DMS 273 treated with DMSO at 0.1 percent for 48 hours (cell line): ENCODE results near the gene FAM120AOS.

ENCODE experiments used
- DNase-seq: peaks from one replicate; lab custom pipeline; 2025; lab: John Stamatoyannopoulos, UW

The FAM120AOS gene

DNA sequence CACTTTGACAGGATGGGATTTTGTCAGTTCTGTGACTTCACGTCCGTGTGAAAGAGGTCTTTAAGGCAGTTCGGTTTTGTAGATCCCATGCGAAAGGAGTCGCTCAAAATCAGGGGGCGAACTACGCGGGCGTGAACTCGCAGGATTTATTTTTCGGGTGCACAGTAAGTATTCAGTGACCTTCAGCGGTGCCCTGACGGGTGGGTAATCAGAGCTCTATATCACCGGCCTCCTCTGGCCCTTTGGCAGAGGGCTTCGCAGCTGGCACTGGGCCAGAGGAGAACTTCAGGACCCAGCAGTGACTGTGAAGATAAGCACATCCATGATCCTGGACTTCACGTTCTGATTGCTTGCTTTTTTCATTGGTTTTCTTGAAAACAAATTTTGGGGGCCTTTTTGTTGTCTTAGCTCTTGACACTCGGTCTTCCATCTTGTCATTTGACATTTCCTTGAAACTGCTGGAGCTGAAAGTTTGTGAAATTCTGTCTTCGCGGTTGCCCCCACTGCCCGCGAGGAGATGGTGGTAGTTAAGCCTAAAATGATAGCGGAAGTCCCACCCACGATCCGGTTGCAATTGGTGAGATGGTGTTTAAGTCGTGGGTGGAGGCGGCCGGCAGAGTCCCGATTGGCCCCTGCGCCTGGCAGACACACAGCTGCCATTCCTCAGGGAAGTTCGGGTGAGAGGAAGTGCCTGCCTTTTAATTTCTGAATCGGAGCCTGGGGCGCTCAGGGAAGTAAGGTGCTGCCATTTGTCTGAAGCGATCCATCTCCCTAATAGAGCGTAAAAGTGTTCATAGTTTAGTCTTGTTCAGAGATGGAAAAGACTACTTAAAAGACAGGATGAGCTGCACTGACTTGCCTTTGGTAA is at the start of gene FAM120AOS:
Gene FAM120AOS (minus strand): TSS at position 535 of the 868 bp plus-strand sequence. CDS start 872 bp downstream, outside the sequence.
- DNase-seq = peak; percentile 89

DNA sequence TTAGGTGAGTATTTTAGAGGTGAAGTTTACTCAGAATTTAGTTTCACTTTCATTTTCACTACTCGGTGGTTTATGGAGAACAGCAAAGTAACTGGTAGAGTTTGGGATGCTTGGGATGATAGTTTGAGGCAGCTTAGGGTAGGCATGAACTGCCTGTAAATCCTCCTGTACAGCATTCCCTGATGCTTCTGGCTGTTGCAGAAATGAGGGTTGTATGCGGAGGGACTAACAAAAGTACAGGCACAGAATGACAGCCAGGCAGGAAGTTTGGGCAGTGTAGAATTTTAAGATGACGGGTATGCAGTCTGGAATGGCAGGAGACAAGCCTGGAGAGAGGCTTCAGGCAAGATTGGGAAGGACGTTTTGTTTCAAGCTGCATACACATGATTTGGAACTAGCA is 48.0 kb upstream of the FAM120AOS start:
- no peak for DNase-seq

DNA sequence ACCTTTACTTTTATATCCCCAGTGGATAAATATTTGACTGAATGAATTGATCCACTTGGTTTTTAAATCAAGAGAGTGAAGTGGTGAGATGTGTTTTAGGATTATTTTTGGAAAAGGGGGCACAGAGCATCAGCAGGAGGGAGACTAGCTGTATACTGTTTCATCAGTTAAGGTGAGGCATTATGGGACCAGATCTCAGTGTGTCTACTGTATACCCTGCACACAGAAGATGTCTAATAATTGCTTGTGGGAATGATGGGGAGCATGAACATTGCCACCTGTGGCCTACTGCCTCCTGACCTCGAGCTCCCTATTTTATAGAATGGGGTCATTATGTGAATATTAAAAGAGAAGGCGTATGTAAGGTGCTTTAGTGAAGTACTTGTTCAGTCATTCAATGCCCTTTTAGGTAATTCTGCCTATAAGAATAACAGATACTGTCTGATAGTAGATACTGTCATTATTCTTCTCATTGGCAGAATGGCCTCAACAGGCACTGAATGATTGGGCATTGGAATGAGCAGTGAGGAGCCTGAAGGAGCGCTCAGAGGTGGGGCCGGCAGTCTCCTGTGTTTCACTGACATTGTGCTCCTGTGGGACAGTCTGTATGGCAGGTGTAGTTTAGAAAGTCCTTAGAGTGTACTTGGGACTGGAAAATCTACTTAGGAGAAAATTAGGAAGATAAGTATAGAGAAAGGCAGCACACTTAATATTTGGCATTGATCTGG is 47.4 kb upstream of the FAM120AOS start:
- no peak for DNase-seq

DNA sequence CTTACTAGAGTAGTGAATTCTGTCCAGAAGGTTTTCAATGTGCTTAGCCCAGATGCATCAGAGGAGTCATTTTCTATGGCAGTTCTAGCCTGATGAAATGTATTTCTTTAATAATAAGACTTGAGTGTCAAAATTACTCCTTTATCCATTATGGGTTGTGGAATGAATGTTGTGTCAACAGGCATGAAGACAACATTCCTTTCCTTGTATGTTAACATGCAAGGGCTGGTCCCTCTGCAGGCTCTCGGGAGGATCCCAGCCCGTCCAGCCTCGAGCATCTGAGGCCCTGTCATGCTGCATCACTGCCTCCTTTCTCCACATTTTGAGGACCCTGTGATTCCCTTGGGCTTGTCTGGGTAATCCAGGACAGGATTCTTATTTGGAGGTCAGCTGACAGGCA is 42.9 kb upstream of the FAM120AOS start:
- no peak for DNase-seq

DNA sequence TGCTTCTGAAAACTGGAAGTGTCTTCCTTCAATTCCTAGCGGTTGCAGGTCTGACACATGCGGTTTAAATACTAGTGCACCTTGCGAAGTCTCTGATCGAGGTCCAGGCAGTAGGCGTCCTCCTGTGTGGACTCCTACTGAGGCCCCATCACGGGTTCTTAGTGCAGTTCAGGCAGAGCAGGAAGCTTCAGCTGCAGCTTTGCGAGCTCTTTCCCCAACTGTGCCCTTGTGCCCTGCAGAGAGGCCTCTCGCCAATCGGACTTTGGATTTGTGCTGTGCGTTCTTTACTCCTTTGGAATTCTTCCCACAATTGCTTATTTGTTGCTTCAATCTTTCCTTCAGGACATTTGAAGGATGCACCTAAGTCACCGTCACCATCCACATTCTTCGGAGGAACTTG is 40.6 kb upstream of the FAM120AOS start:
- no peak for DNase-seq

DNA sequence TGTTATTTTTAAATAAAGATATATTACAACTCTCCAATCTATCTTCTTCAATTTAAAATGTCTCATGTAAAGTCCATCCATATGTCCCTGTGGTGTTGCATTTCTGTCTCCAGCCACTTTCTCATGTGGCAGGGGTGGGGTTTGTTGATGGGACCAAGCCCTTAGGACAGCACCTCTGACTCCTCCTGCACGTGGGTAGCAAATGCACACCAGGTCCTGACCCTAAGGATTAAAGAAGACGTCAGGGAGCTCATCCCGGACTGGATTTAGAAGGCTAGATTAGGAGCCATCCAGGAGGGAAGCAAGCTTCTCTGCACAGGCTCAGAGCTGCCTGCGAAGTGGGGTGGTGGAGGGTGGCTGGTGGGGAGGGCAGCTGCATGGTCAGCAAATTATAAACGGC is 38.9 kb upstream of the FAM120AOS start:
- DNase-seq = no peak

DNA sequence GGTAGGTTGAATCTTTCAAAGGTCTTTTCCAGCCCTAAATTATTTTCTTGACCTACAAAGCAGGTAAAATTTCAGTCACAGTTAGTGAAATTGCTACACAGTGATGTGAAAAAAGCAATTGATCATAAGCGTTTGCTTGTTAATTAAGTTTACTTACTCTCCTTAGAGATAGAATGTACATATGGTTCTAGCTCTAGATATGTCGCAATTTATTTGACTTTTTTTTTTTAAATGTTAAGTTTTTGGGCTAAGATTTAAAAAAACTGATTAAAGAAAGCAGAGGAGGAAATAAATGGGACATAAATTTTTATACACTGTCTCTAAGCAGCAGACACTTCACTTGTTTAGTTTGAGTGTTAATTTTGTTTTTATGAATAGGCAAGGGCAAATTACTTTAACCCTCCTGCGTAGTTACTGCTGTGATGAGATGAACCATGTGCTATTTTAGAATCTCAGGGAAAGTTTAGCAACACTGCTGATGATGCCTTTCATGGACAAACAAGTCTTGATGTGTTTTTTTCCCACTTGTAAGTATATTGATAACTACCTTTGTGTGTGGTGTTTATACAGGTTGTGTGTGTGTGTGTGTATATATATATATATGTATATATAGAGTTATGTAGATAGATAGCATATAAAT is 38.3 kb upstream of the FAM120AOS start:
- DNase-seq = no peak

DNA sequence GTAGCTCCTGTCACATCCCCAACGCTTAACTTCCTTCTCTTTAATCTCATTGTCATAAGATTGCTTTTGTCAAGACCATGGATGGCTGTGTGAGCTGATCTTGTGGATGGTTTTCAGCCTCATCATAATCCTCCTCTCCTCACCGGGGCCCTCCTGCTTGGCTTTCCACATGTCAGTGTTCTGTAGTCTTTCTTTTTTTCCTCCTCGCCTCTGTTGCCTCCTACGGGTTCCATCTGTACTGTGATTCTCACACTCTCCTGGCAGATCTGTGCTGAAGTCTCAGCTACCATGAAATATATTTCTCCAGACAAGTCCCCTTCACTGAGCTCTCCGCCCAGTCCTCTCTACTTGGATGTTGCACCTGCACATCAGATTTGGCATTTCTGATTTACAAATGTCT is 34.9 kb upstream of the FAM120AOS start:
- no peak for DNase-seq

DNA sequence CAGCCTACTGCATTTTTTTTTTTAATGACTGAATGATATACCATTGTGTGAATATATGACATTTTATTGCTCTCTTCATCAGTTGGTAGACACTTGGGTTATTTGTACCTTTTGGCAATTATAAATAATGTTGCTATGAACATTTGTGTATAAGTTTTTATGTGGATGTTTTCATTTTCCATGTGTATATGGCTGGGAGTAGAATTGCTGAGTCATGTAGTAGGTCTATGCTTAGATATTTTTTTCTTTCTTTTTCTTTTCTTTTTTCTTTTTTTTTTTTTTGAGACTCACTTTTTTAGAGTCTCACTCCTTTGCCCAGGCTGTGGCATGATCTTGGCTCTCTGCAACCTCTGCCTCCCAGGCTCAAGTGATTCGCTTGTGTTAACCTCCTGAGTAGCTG is 32.9 kb upstream of the FAM120AOS start:
- no peak for DNase-seq

DNA sequence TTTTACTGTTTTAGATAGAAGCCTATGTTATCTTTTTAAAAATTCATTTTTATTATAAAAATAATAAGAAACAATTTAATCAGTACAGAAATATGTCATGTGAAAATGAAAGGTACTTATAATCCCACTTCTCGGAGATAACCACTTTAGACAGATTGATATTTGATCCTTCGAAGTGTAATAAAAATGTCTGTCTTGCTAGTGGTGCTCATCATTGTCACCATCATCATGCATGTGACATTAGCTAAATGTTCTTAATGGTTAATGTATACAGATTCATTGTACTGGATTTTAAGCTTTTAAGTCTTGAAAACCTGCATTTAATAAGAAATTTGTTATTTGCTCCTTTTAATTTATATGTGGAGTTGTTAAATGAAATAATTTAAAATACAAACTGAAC is 30.1 kb upstream of the FAM120AOS start:
- no peak for DNase-seq

DNA sequence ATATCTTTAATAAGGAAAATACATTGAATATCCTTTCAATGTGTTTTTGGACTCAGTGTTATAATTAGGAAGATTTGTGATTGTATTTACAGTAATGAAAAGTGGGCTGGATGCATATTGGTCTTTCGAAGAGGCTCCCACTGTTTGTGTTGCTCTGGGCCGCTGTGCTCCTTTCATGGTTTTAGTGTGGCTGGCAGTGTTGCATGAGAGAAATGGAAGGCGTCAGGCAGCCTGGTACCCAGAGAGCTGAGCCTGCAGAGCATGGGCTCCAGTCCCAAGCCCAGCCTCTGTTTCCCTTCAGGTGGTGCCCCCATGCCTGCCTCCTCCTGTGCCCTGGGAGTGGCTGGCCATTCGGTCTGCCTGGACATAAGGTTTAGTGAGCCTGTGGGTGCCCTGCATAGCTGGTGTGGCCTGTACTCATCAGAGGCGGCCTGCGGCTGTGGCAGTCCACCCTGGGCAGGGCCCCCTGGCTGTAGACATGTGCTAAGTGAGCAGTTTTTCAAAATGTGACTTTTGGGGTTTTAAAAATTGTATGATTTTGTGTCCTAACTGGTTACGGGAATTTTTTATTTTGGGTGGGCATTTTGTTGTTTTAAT is 27.4 kb upstream of the FAM120AOS start:
- no peak for DNase-seq

DNA sequence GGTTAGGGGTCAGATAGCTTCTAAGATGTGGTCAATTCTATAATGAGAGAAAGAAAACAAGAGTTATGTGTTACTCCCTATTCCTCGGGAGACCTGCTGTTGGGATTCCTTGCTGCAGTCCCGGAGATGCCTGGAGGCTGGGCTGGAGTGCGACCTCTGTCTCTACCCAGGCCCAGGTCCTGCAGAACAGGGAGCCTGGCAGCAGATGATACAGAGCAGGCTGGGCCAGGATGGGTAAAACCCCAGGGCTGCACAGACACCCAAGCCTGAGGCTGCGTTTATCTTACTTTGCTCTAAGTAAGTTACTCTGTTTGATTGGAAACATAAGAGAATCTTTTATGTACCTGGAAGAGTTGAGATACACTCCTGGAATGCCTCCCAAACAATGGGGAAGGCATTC is 26.9 kb upstream of the FAM120AOS start:
- DNase-seq = no peak

DNA sequence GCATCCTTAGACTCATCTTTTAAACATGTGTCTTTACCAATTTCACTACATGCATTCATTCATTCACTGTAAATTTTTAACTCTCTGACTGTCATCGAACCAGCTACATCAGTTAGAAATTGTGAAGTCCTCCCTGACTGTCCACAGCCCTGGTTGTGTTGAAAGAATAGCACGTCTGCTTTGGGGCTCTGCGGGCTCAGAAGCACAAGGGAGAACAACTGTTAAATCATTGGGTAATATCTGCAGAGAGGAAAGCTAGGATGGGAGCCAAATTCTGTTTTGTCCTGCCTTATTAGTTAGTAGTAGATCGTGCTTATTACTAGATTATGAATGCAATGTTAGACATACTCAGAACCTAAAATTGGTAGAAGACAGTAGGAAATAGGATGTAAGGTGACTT is 26.3 kb upstream of the FAM120AOS start:
- DNase-seq = no peak

DNA sequence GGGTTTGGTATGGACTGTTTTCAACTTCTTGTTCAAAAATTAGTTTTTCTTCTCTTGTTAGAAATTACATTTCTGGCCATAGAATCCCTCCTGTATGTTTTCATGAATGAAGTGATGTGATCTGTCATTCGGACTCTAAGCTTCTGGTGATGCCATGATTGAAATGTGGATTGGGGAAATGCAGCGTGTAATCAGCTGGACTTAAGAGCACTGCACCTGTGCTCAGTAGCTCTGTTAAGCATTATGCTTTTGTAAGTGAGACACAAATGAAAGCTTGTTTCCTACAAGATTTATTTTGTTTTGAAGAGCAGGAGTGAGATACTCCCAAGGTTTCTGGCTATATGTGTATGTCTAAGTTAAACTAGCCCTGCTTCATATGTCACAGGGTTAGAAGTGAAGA is 24.0 kb upstream of the FAM120AOS start:
- DNase-seq = no peak

DNA sequence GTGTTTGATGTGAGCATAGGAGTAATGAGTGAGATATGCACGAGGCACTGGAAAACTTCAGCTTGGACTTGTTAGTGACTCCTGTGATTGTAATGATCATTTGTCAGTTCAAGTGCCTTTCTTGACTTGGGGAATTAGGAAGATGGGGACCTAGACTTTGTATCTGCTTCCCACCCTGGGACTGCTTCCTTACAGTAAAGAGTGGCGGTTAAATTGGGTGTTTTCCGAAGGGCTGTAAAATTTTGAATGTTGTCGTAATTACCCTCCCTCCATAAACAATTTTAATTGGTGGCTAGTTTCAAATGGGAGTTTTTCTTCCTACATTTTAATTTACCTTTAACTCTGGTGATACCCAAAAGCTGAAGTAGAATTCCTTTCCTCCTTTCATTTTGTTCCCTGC is 23.5 kb upstream of the FAM120AOS start:
- no peak for DNase-seq

DNA sequence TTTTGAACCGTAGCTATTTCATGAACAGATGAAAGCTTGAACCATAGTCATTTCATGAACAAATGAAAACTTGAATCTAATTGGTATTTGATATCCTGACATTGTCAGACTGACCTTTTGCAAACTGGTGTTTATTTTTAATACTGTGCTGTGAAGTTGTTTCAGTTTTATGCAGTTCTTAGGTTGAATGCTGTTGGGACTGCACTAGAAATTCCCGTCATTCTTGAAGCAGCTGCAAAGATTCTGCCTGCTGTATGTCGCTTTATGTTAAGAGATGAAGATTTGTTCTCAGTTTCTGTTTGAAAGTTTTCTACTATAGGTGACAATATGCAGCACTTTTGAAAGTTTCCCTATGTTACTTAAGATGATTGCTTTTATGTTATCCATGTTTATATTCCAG is 22.5 kb upstream of the FAM120AOS start:
- no peak for DNase-seq

DNA sequence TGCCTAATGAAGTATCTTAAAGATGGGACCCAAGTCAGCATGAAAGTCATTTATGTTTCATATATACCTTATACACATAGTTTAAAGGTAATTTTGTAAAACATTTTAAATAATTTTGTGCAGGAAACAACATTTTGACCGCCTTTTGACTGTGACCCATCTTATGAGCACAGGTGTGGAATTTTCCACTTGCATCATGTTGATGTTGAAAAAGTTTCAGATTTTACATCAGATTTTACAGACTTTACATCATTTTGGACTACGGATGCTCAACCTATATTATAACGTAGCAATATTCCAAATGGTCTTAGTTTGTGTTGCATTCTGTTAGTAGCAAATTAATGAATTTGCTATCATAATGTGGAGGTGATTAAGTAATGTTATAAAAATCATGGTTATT is 21.7 kb upstream of the FAM120AOS start:
- no peak for DNase-seq

DNA sequence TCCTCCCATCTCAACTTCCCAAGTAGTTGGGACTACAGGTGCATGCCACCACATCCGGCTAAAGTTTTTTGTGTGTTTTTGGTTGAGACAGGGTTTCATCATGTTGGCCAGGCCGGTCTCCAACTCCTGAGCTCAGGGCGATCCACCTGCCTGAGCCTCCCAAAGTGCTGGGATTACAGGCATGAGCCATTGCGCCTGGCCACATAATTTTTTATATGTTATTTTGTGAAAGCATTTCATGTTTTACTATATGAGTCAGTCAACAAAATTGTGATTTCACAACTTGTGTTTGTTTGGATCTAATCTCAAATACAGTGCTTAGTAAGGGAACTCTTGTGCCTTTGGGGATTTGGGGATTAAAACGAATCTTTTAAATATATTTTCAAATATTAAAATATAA is 20.0 kb upstream of the FAM120AOS start:
- DNase-seq = no peak

DNA sequence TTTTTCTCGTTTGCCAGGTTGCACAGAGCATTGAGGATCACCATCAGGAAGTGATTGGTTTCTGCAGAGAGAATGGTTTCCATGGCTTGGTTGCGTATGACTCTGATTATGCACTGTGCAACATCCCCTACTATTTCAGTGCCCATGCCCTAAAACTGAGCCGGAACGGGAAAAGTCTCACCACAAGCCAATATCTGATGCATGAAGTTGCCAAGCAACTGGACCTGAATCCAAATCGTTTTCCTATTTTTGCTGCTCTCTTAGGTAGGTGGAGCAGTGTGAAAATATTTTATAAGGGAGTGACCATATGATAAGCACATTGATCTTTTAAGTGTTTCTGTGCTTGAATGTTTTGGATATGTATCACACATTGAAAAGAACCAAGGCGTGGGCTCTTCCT is 17.7 kb upstream of the FAM120AOS start:
- DNase-seq = no peak

DNA sequence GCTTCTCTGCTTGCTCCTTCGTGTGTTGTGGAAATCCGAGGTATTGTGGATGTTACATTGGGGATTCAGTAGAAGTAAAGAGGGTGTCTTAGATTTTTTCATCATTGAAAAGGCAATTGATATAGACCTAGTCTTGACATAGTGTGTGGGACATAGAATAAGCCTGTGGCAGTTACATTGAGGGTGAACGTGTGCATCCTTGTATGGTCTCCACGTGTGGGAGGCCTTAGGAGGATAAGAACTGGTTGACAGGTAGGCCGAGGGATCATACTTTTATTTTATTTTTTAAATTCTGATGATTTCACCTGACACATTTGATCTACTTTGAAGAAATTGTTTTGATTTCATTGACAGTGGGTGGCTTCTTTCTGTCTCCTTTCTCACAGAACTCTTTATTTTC is 17.0 kb upstream of the FAM120AOS start:
- no peak for DNase-seq

DNA sequence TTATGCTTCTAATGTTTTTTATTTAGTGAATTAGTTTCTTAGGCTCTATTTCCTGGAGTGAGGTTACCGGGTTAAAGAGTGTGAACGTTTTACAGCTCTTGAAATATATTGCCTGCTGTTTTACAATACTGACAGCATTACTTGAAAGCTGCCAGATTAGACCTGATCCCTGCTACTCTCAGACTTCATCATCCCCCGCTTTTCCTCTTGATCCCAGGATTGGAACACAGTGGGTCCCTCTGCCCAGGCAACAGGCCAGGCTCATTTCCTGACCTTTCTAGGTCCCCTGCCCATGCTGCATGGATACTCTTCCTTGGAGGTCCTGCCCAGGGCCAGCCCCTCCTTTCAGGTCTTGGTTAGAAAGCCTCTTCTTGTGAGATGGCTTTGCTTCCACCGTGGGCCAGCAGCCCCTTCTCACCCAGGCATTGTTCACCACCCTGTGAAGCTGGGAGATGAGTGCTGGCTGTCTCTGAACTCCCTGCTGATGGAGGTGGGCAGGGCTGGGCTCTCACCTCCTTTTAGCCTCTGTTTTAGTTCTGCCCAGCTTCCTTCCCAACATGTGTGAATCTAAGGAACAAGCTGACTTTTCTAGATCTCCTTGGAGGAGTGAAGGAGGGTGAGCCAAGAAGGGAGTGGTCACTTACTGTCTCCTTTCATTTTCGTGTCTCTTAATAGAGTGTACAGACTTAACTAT is 15.5 kb upstream of the FAM120AOS start:
- no peak for DNase-seq

DNA sequence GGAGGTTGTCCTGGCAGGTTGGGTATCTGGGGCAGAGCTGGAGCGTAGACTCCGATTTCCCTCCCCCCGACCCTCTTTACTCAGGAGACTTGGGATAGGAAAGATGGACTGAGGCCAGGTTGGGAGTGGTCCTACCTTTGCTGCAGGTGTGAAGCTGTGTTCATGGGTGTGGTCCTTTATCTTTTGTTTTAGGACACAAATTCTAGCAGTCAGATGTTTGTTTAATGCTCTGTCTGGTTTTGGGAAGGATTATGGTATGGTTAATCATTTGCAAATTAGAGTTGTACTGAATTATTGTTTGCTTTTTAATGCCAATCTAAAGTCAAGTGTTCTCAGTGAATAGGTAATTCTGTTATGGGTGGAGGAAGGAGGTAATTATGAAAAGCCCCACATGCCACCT is 14.1 kb upstream of the FAM120AOS start:
- DNase-seq = no peak
